HCT116 (cell line): ENCODE results near the gene HEXD. TPM values are rescaled to one million over a fixed set of nuclear protein-coding genes. Genes with fewer than 3 reads are reported as not detected.

Source experiments
- ATAC-seq: fragments of 200-7000 bp; cut with Tn5 transposase; 2 replicates; pipeline ENCODE4 v1.9.1; 2020; ENCODE audit warnings: mild to moderate bottlenecking, moderate library complexity
- BruUV-seq: library from RNA; stranded (reverse); fragments of 400-500 nt; replicated peaks from 2 replicates; lab custom pipeline; 2021; lab: Mats Ljungman, UMichigan
- CTCF ChIA-PET: fragments of 300-600 bp; sonication (Branson Sonifier 250); formaldehyde crosslinking; loops from one replicate; lab custom pipeline; 2021; ENCODE audit warnings: antibody characterized with exemption; lab: Charles Lee
- POLR2A ChIA-PET: fragments of 300-600, 350-600 bp; sonication (Branson Sonifier 250); formaldehyde crosslinking; loops from one replicate; lab custom pipeline; 2021; ENCODE audit warnings: antibody characterized with exemption; lab: Charles Lee
- RAD21 ChIA-PET, 2 experiments: fragments of 300-600 bp; sonication (Branson Sonifier 250); formaldehyde crosslinking; loops; one replicate each; lab custom pipeline; 2023; ENCODE audit warnings: low total read pairs in 2 of 2; ENCODE audit not compliant: uncharacterized antibody in 2 of 2, unreplicated experiment in 2 of 2, low non-redundant PET in 1 of 2; lab: Charles Lee
- DNase-seq: peaks from one replicate; pipeline ENCODE4 v3.0.0-alpha.2; 2010; ENCODE audit warnings: low read depth, low spot score
- H2AFZ ChIP-seq: fragments of 200-600 bp; shearing (Covaris generic), sonication (generic); 2 replicates; pipeline ENCODE4 v1.6.1; 2017; ENCODE audit warnings: low read depth, mixed run types, mixed read lengths, antibody characterized with exemption, low read length; ENCODE audit not compliant: poor library complexity, severe bottlenecking
- H3K27ac ChIP-seq: 2 replicates; pipeline ENCODE4 v1.5.1; 2012; ENCODE audit warnings: low read depth, low read length
- H3K27me3 ChIP-seq: fragments of 200-600 bp; sonication (generic); 2 replicates; pipeline ENCODE4 v1.6.1; 2016; ENCODE audit warnings: mixed run types, low read length, mixed read lengths; ENCODE audit not compliant: insufficient read depth
- H3K36me3 ChIP-seq, 2 experiments: fragments of 200-500 bp in 1 of 2; fragments of 200-600 bp in 1 of 2; sonication (Bioruptor generic) in 1 of 2; sonication (generic) in 1 of 2; 2 replicates each; pipeline versions ENCODE4 v1.5.1 to v1.6.1; 2014 to 2016; ENCODE audit warnings: low read length in 2 of 2, inconsistent platforms in 1 of 2, mixed read lengths in 1 of 2, mixed run types in 1 of 2; ENCODE audit not compliant: insufficient read depth in 2 of 2, control insufficient read depth in 1 of 2
- H3K4me1 ChIP-seq, 2 experiments: fragments of 200-600 bp in 1 of 2; sonication (generic) in 1 of 2; 2 replicates each; pipeline versions ENCODE4 v1.5.1 to v1.6.1; 2012 to 2017; ENCODE audit warnings: low read length in 2 of 2, inconsistent platforms in 1 of 2, mild to moderate bottlenecking in 1 of 2, mixed read lengths in 1 of 2, mixed run types in 1 of 2, moderate library complexity in 1 of 2; ENCODE audit not compliant: insufficient read depth in 2 of 2, control insufficient read depth in 1 of 2
- H3K4me2 ChIP-seq: fragments of 200-600 bp; sonication (generic); 2 replicates; pipeline ENCODE4 v1.6.1; 2017; ENCODE audit warnings: mixed run types, low read length, mixed read lengths
- H3K4me3 ChIP-seq, 2 experiments: fragments of 200-600 bp in 1 of 2; sonication (generic) in 1 of 2; replicated peaks in 1 of 2; 2 replicates each; pipeline ENCODE4 v1.5.1; 2011 to 2016; ENCODE audit warnings: low read length in 2 of 2, control low read depth in 1 of 2, low read depth in 1 of 2, mild to moderate bottlenecking in 1 of 2, mixed read lengths in 1 of 2, mixed run types in 1 of 2
- H3K79me2 ChIP-seq: fragments of 200-600 bp; sonication (generic); 2 replicates; pipeline ENCODE4 v1.6.1; 2017; ENCODE audit warnings: mild to moderate bottlenecking, mixed run types, low read length, moderate library complexity, mixed read lengths; ENCODE audit not compliant: insufficient read depth
- H3K9ac ChIP-seq: fragments of 200-600 bp; sonication (generic); 2 replicates; pipeline ENCODE4 v1.6.1; 2016; ENCODE audit warnings: low read length, mixed read lengths
- H3K9me2 ChIP-seq: fragments of 200-600 bp; sonication (generic), shearing (Covaris generic); 2 replicates; pipeline ENCODE4 v1.6.1; 2017; ENCODE audit warnings: mixed run types, mild to moderate bottlenecking, moderate library complexity; ENCODE audit not compliant: insufficient read depth
- H3K9me3 ChIP-seq, 2 experiments: fragments of 200-500 bp in 1 of 2; fragments of 200-600 bp in 1 of 2; sonication (Bioruptor generic) in 1 of 2; sonication (generic) in 1 of 2; 2 replicates each; pipeline ENCODE4 v1.6.1; 2014 to 2017; ENCODE audit warnings: low read length in 2 of 2, mixed read lengths in 2 of 2, inconsistent platforms in 1 of 2, low read depth in 1 of 2, mild to moderate bottlenecking in 1 of 2, mixed run types in 1 of 2, moderate library complexity in 1 of 2; ENCODE audit not compliant: control insufficient read depth in 1 of 2, insufficient read depth in 1 of 2
- H4K20me1 ChIP-seq: fragments of 200-600 bp; sonication (generic), shearing (Covaris generic); 2 replicates; pipeline ENCODE4 v1.6.1; 2017; ENCODE audit warnings: mixed run types, mild to moderate bottlenecking, moderate library complexity; ENCODE audit not compliant: insufficient read depth
- CEBPB ChIP-seq: IDR thresholded peaks from 2 replicates; pipeline ENCODE4 v1.6.1; 2012; ENCODE audit warnings: low read depth
- JUND ChIP-seq: IDR thresholded peaks from 2 replicates; pipeline ENCODE4 v1.6.1; 2012
- POLR2A ChIP-seq: IDR thresholded peaks from 2 replicates; pipeline ENCODE4 v1.7.0; 2011; ENCODE audit warnings: borderline replicate concordance; ENCODE audit not compliant: insufficient read depth, insufficient read length; ENCODE audit errors: extremely low read depth
- SIN3A ChIP-seq: IDR thresholded peaks from 2 replicates; pipeline ENCODE4 v1.6.1; 2012; ENCODE audit warnings: low read depth
- SP1 ChIP-seq: IDR thresholded peaks from 2 replicates; pipeline ENCODE4 v1.6.1; 2012; ENCODE audit warnings: low read depth
- SRF ChIP-seq: IDR thresholded peaks from 2 replicates; pipeline ENCODE4 v1.6.1; 2012; ENCODE audit warnings: low read depth
- YY1 ChIP-seq: IDR thresholded peaks from 2 replicates; pipeline ENCODE4 v1.6.1; 2011; ENCODE audit warnings: low read length, low read depth, moderate library complexity, mild to moderate bottlenecking; ENCODE audit not compliant: insufficient replicate concordance; ENCODE audit errors: extremely low read depth
- ZFX ChIP-seq: fragments of 450-650 bp; IDR thresholded peaks from 2 replicates; pipeline ENCODE4 v1.6.1; 2017
- ZNF274 ChIP-seq: fragments of 200-500 bp; sonication (Bioruptor generic); IDR thresholded peaks from 2 replicates; pipeline ENCODE4 v1.6.1; 2014; ENCODE audit warnings: mild to moderate bottlenecking, low read depth, low read length, inconsistent platforms
- intact Hi-C: fragments of 100-400 bp; cut with micrococcal nuclease; formaldehyde crosslinking; loops from 2 replicates; pipeline ENCODE4 v1.10.0; 2022
- total RNA-seq: library from RNA; stranded (reverse); gene quantifications from one replicate; pipeline ENCODE4 v1.2.1, GENCODE V29; 2021; ENCODE audit not compliant: unreplicated experiment
- TF ChIP-seq, protein P1 (sequence below): IDR thresholded peaks from 2 replicates; pipeline ENCODE4 v1.6.1; 2011; ENCODE audit warnings: mild to moderate bottlenecking, low read length, moderate library complexity; ENCODE audit not compliant: insufficient replicate concordance; ENCODE audit errors: extremely low read depth
- TF ChIP-seq, protein P2 (sequence below): IDR thresholded peaks from 2 replicates; pipeline ENCODE4 v1.6.1; 2012

HEXD gene
- total RNA-seq, 1 experiment from 2014 or later: 45.2 TPM

DNA sequence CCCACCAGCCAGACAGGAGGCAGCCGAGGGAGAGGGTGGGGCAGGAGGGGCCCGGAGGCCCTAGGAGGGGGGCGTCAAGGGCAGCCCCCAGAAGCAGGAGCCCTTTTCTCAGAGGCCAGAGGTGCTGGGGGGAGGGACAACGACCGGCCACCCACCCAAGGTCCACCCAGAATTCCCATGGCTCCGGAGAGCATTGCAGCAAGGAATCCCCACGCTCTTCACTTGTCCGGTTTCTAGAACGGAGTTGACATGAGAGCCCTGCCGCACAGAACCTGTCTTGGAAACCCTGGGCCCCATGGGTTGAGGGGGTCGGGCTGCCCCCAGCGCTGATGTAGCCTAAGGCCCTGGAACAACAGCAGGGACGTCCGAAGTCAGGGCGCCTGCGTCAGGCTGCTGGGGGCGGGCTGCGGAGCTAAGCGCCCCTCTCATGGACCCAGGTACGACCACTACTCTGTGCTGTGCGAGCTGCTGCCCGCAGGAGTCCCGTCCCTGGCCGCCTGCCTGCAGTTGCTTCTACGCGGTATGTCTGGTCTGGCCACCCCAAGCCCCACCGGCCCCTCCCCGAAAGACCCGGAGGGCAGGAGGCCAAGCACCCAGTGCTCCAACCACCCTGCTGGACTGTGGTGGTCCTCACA lies 21.2 kb downstream of the HEXD start:
- no peak overlapping the region for H3K9ac ChIP-seq
- POLR2A ChIA-PET: no interaction called here
- no peak for DNase-seq
- RAD21 ChIA-PET: no interaction called here
- no peak overlapping the region for H3K27ac ChIP-seq
- no peak overlapping the region for H3K4me3 ChIP-seq
- no peak overlapping the region for H3K4me2 ChIP-seq
- CTCF ChIA-PET: no interaction called here
- no peaks in the 10 kb centered on the region for H3K4me1 ChIP-seq
- no peak for ATAC-seq
- no peaks in the 10 kb centered on the region for H3K27me3 ChIP-seq
- no peak overlapping the region for H2AFZ ChIP-seq
- no peak for TF ChIP-seq ZFX
- no peak for TF ChIP-seq ZNF274
- TF ChIP-seq, protein P1, sequence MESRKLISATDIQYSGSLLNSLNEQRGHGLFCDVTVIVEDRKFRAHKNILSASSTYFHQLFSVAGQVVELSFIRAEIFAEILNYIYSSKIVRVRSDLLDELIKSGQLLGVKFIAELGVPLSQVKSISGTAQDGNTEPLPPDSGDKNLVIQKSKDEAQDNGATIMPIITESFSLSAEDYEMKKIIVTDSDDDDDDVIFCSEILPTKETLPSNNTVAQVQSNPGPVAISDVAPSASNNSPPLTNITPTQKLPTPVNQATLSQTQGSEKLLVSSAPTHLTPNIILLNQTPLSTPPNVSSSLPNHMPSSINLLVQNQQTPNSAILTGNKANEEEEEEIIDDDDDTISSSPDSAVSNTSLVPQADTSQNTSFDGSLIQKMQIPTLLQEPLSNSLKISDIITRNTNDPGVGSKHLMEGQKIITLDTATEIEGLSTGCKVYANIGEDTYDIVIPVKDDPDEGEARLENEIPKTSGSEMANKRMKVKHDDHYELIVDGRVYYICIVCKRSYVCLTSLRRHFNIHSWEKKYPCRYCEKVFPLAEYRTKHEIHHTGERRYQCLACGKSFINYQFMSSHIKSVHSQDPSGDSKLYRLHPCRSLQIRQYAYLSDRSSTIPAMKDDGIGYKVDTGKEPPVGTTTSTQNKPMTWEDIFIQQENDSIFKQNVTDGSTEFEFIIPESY: no peak
- no peak for TF ChIP-seq YY1
- no peak for TF ChIP-seq POLR2A
- TF ChIP-seq JUND: no peak
- no peak for TF ChIP-seq CEBPB
- TF ChIP-seq, protein P2, sequence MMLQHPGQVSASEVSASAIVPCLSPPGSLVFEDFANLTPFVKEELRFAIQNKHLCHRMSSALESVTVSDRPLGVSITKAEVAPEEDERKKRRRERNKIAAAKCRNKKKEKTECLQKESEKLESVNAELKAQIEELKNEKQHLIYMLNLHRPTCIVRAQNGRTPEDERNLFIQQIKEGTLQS: no peak
- no peak for TF ChIP-seq SRF
- no peak for TF ChIP-seq SIN3A
- TF ChIP-seq SP1: no peak
- TF ChIP-seq, all 23 proteins: peak for 0
- Histone ChIP-seq H3K9me2 (no peaks in the 10 kb centered on the region), H4K20me1 (no peaks in the 10 kb centered on the region), H3K9me3 (no peaks in the 10 kb centered on the region), H3K36me3 (0 out of 4 replicates have a peak, but pooled peaks cover under 1 to 12% of the 10 kb centered on the region in 2 experiments), H3K79me2 (no peaks in the 10 kb centered on the region)
- intact Hi-C loops: no loop called here
- no TSS peak for BruUV-seq
